Measurements from ENCODE around the gene ROR2. TPM values are rescaled to one million over a fixed set of nuclear protein-coding genes. Genes with fewer than 3 reads are reported as not detected.

Gene ROR2
- total RNA-seq, 1 experiment from 2014 or later: 2.7 TPM

DNA sequence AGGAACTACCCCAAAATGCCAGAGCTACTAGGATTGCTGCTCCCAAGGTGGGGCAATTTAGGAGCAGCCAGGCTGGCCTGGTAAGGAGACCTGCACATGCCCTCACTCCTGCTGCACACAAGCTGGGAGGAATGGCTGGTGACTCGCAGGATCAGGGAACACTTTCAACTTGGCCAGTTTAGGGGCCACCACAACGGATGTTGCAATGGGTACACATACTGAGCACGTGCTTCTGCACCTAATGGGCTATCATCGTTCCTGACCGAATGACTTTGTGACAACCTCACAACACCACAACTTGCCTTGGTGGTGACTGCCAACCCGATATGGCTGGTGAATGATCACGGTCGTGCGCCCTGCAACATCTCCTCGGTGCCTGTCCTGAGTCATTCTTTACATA is 172.0 kb downstream of the ROR2 start:
- no peak overlapping the region for H2BK120ac ChIP-seq (ENCODE audit: low read depth, low read length, poor library complexity, severe bottlenecking)
- no peaks in the 10 kb centered on the region for H3K9me3 ChIP-seq (ENCODE audit: control insufficient read depth, low read depth, low read length)
- H3K4me1 Mint-ChIP-seq: peaks cover 15 to 31% of the 10 kb centered on the region in 2 experiments
- no peak overlapping the region for H3K27ac ChIP-seq (ENCODE audit: insufficient read length, low read depth, low read length)
- WGBS (ENCODE audit: extremely low coverage, insufficient read length, low lambda C conversion rate): no CpG with 5 or more reads among the region's 10 CpGs
- peaks cover under 1 to 3% of the 10 kb centered on the region in 2 experiments; a peak in 2 of 5 replicates for H3K9me3 Mint-ChIP-seq
- H2BK12ac ChIP-seq (ENCODE audit: insufficient read length, low read depth, low read length): no peak overlapping the region
- no peak overlapping the region for H2BK20ac ChIP-seq (ENCODE audit: low read depth, low read length, poor library complexity, severe bottlenecking)
- H3K27me3 ChIP-seq (ENCODE audit: insufficient read depth, low read length): no peaks in the 10 kb centered on the region
- H3K79me2 ChIP-seq (ENCODE audit: insufficient read depth, low read length): no peaks in the 10 kb centered on the region
- H3K18ac ChIP-seq (ENCODE audit: insufficient read length, low read depth, low read length): no peak overlapping the region
- H3K56ac ChIP-seq (ENCODE audit: insufficient read length, low read depth, low read length): no peak overlapping the region
- H3K36me3 Mint-ChIP-seq (ENCODE audit: insufficient read depth in 1 of 3, low read depth in 3 of 3): peaks cover 0 to 3% (median 0%) of the 10 kb centered on the region in 3 experiments; a peak in 1 of 7 replicates
- no peak overlapping the region for H2BK15ac ChIP-seq (ENCODE audit: low read depth, low read length)
- H3T11ph ChIP-seq (ENCODE audit: low read length): no peak overlapping the region
- no peak overlapping the region for H3K14ac ChIP-seq (ENCODE audit: insufficient read depth, low read length)
- no peaks in the 10 kb centered on the region for H4K20me1 ChIP-seq (ENCODE audit: control insufficient read depth, insufficient read depth, insufficient read length)
- no peak overlapping the region for H3K9ac ChIP-seq (ENCODE audit: extremely low read depth, insufficient read length, low read length)
- H3K4me2 ChIP-seq (ENCODE audit: insufficient read depth, insufficient read length, low read length): no peak overlapping the region
- no peak overlapping the region for H4K5ac ChIP-seq (ENCODE audit: insufficient read length, low read depth, low read length)
- no peak overlapping the region for H3K23ac ChIP-seq (ENCODE audit: insufficient read length, low read depth, low read length)
- H2BK5ac ChIP-seq (ENCODE audit: insufficient read length, low read length): no peak overlapping the region
- no peak overlapping the region for H3K27ac Mint-ChIP-seq
- no peak overlapping the region for H4K8ac ChIP-seq (replicated peaks; ENCODE audit: insufficient read length, low read depth, low read length)
- no peaks in the 10 kb centered on the region for H3K23me2 ChIP-seq (ENCODE audit: insufficient read length, low read depth, low read length, poor library complexity, severe bottlenecking)
- H2AFZ ChIP-seq (ENCODE audit: low read length): no peak overlapping the region
- H2AK5ac ChIP-seq (ENCODE audit: insufficient read length, low read length): no peak overlapping the region
- TF ChIP-seq, protein P1, sequence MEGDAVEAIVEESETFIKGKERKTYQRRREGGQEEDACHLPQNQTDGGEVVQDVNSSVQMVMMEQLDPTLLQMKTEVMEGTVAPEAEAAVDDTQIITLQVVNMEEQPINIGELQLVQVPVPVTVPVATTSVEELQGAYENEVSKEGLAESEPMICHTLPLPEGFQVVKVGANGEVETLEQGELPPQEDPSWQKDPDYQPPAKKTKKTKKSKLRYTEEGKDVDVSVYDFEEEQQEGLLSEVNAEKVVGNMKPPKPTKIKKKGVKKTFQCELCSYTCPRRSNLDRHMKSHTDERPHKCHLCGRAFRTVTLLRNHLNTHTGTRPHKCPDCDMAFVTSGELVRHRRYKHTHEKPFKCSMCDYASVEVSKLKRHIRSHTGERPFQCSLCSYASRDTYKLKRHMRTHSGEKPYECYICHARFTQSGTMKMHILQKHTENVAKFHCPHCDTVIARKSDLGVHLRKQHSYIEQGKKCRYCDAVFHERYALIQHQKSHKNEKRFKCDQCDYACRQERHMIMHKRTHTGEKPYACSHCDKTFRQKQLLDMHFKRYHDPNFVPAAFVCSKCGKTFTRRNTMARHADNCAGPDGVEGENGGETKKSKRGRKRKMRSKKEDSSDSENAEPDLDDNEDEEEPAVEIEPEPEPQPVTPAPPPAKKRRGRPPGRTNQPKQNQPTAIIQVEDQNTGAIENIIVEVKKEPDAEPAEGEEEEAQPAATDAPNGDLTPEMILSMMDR (conservative IDR thresholded peaks at IDR 0.05): no peak
- no peaks in the 10 kb centered on the region for H3K4me1 ChIP-seq (ENCODE audit: insufficient read depth, low read length)
- H3K27me3 Mint-ChIP-seq (ENCODE audit: low read depth): peaks cover 8% of the 10 kb centered on the region; the same call in 1 of the 2 replicates
- DNase-seq: no peak
- no peaks in the 10 kb centered on the region for H3K79me1 ChIP-seq (ENCODE audit: insufficient read depth, low read depth, low read length, poor library complexity, severe bottlenecking)
- no peak overlapping the region for H3K4ac ChIP-seq (ENCODE audit: low read depth, low read length)
- H4K91ac ChIP-seq (ENCODE audit: insufficient read length, low read depth, low read length): no peak overlapping the region
- no peak overlapping the region for H3K4me3 Mint-ChIP-seq
